GM19099 (cell line): ENCODE data around the gene PSAT1.

ENCODE experiments used
- POLR2A ChIP-seq: IDR thresholded peaks from 3 replicates; pipeline ENCODE4 v1.6.1; 2011; ENCODE audit warnings: low read depth; ENCODE audit not compliant: insufficient read length; ENCODE audit errors: extremely low read depth

Gene PSAT1

DNA sequence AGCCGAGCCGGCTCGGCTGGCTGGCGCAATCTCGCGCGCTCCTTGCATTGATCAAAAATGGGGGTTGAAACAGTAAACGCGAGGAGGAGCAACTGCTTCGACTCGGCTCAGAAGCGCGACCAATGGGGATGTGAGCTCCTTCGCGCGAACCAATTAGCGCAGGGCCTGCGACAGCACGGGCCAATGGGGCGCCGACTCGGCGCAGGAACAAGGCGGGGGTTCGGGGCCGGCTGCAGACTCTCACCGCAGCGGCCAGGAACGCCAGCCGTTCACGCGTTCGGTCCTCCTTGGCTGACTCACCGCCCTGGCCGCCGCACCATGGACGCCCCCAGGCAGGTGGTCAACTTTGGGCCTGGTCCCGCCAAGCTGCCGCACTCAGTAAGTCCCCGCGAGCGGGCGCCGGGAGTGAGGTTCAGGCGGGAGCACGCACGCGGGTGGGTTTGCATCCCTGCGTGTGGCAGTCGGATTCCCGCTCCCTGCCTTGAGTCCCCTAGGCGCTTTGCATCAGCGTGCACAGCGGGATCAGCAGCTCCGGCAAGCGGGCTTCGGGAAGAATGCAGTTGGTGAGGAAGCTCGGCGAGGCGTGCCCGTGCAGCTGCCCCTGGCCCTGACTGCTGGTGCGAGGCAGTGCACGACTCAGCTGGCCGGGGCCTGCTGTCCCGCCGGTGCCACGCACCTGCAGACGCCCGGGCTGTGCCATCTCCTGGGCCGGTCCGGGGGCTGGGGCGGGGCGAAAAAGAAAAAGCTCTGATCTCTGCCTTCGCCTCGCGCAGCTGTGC lies at the start of gene PSAT1:
PSAT1 (plus strand) TSS at position 233 of the 779 bp plus-strand sequence; CDS start at position 319, 86 bp downstream.
- TF ChIP-seq POLR2A, result peak; percentile 73

- no peak for TF ChIP-seq POLR2A
Measured at GRCh38 chr9:78248635-78249034, 48.3 kb upstream of the PSAT1 start.

DNA sequence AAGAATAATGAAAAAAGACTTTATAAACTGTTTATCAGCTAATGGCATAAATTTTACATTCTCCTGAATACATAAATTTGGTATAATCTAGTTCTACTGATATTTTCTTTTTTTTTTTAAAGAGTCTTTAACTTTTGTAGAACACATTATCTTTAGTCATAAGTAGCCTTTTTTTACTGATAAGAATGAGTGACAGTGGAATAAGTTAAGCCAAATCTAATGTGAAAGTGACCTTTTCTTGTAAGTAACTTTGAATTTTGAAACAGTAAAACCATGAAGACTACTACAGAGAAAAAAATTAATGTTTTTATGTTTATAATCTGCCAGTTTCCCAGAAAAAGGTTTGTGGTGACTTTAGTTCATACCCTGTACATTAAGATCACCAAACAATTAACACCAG lies 47.4 kb upstream of the PSAT1 start:
- no peak for TF ChIP-seq POLR2A

DNA sequence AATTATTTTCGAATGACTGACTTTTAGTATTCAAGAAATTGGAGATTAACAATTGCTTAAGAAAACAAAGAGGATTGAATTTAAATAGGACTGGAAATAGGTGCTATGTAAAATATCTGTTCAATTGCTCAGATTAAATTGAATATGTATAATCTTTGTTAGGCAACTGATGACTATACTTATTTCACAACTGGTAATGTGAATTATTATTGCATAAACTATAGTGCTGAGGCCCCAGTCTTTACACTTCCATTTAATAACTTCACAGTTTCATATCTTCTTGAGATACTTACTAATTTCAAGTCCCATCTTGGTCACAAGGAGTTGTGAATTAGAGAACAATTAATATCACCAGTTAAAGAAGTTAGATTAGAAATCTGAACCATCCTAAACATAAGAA lies 44.3 kb upstream of the PSAT1 start:
- TF ChIP-seq POLR2A, result no peak

GRCh38 chr9:78253285-78253684 lies 43.6 kb upstream of the PSAT1 start:
- no peak for TF ChIP-seq POLR2A

- no peak for TF ChIP-seq POLR2A
Measured at GRCh38 chr9:78261403-78262001, 35.4 kb upstream of the PSAT1 start.

GRCh38 chr9:78262655-78263054 lies 34.3 kb upstream of the PSAT1 start:
- no peak for TF ChIP-seq POLR2A

DNA sequence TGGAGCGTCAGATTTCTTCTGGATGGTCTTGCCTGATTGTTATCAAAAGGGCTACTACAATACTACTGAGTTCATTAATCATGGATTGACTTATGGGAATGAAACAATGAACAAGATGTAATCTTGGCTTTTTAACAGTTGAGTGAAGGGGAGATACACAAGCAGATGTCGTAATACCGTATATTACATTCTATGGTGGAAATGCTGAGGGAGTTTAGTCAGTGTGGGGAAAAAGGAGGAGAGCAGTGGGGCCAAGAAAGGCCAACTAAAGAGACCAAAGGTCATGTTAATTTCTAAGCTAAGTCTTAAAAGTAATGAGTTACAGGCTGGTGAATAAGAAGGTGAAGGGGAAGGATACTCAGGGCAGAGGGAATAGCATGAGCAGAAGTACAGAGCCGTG lies 29.0 kb upstream of the PSAT1 start:
- TF ChIP-seq POLR2A, result no peak

DNA sequence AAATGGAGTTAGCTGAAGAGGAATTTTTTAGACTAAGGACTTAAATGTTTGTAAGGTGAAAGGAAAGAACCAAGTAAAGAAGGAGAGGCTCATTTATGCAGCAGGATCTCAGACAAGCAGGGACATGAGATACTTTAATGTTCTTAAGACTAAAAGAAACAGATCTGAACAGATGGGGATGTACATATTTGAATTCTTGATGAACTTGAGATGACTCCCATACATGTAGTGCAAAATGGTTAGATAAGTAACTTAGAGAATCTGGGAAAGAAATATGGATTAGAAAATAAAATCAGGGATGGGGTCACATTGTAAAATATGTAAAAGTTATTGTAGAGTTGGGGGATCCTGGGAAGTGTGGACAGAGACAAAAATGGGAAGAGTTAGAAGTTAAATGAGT lies 27.1 kb upstream of the PSAT1 start:
- no peak for TF ChIP-seq POLR2A

DNA sequence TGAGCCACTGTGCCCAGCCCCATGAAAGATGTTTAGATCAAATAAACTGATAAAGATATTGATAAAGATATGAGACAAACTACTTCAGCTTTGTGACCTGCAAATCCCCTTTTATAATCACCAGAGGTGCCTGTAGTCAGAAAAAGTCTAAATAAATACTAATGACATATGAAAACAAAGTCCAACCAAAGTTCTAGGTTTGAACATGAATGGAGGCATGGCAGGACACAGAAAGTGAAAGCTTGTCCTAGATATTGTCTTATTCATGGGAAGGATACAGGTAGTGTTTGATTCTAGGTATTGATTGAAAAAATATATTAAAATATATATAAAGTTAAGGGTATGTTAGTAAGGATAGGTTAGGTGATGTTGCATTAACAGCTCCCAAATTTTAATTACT lies 24.6 kb upstream of the PSAT1 start:
- no peak for TF ChIP-seq POLR2A

DNA sequence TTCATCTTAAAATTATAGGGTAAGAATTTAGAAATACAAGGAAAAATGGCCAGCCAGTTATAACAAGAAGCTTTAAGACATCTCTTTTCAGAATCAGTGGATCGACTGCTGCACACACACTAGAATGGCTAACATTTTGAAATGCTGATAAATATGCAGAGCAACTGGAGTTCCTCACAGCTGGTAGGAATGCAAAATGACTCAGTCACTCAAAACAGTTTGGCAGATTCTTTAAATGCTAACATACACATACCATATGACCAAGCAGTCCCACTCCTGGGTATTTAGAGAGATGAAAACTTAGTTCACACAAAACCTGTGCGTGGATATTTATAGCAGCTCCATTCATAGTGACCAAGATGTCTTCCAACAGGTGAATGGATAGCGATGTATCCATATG lies 23.2 kb upstream of the PSAT1 start:
- TF ChIP-seq POLR2A, result no peak

DNA sequence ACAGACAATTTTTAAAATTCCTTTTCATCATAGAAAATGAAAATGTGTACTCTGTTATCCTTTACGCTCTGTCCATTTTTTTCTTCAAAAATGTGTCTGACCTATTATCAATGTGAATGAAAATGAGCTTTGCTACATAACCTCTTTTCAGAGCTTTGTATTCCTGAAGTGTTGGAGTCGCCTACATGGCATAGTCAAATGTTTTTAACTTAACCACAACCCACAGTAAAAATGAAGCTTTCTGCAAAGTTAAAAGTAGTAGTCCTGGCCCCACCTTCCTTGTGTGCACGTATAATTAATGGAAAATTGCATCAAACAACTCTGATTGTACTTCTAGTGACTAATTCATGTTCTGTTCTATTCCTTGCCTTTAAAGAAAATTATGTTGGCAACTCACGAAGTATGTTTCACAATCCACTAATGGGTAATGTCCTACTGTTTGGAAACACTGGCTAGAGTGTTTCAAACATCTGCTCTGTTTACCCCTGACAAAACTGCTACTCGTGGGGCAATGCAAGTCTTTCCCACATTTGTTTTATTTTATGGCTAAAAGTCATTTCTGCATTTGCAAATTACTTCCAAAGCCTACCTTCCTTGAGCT lies 18.6 kb upstream of the PSAT1 start:
- TF ChIP-seq POLR2A, result no peak

DNA sequence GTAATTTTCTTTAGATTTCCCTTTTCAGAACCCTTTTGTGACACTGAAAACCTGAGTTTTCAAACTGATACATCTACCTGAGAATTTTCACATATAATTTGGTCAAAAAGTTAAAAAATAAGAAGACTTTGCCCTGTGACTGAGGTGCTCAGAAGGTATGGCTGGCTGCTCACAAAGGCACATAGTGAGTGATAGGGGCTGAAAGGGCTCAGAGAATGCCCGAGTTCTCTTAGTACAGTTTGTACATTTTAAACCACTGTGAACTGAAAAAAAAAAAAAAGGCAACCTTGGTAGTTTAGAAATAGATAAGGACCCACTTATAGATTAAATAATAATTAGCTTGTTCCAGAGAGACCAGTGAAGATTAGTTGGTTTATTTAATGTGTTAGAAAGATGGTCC lies 18.1 kb upstream of the PSAT1 start:
- no peak for TF ChIP-seq POLR2A

- TF ChIP-seq POLR2A, result no peak
Measured at GRCh38 chr9:78280982-78281668, 15.8 kb upstream of the PSAT1 start.

DNA sequence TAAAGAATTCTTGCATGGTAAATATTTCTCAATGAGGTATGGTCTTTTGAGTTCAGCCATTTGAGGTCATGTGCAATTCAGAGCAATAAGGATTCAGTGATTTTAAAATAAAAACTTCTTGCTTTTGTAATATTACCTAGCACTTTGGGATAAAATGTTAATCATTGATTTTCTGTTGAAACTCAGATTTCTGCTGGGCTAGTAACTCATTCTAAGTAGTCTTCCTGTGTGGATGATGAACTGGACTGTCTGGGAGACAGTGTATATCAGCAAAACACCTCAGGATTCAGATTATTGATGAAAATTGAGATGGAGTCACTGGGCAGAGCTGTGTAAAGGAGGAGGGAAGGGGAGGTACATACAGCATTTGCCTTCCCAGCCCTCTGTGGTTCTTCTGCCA lies 10.8 kb upstream of the PSAT1 start:
- no peak for TF ChIP-seq POLR2A

DNA sequence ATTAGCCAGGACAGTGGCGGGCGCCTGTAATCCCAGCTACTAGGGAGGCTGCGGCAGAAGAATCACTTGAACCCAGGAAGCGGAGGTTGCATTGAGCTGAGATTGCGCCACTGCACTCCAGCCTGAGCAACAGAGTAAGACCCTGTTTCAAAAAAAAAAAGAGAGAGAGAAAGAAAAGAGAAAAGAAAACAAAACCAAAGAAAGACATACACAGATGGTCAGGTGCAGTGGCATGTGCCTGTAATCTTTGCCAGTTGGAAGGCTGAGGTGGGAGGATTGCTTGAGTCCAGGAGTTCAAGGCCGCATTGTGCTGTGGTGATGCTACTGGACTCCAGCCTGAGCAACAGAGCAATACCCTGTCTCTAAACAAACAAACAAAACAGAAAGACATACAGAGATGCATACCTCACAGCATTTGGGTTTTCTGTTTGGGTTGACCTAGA lies 10.0 kb upstream of the PSAT1 start:
- no peak for TF ChIP-seq POLR2A

- TF ChIP-seq POLR2A, result no peak
Measured at GRCh38 chr9:78288214-78288892, 8.6 kb upstream of the PSAT1 start.
